NCI-H524 treated with DMSO at 0.1 percent for 48 hours (cell line): ENCODE results near the gene VPS37B.

Experiments used
- DNase-seq: peaks from one replicate; lab custom pipeline; 2025; lab: John Stamatoyannopoulos, UW

The VPS37B gene

DNA sequence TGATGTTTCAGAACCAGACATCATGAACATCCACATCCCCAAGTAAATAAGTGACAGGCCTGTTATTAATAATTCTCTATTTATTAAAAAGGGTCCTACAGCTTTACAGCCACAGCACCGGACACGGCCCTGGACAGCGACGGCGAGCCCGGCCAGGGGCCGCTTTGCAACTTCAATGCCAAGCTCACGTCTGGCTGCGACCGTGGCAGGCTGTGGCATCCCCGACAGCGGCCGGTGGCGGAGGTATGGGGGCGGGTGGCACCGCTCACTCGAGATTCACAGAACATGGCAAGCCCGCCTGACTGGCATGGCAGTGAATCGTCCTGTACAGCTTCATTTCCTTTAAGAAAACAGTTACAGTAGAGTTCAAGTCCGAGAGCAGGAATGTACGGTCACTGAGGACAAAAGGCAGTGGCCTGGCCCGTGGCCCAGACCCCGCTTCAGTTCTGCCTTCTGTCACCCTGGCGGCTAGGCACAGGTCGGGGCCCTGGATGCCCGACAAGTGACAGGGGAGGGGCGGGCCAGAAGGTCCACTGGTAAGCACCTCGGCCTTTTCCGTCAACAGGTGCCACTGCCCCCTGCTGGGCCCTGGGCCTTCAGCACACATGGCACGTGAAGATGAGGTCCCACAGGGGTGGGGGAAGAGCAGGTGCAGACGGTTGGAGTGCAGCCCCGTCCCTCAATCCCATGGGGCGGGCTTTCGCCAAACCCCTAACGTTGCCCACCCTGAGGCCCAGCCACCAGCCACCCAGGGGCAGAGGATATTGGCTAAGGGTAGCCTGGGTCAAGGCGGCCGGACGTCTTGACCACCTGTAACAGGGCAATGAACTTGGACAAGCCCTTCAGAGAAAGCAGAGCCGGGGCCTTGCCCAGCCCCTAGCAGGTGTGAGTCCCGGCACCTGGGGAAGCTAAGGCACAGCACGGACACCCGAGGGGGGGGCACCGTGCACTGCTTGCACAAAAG is 30.4 kb downstream of the VPS37B start:
- no peak for DNase-seq

DNA sequence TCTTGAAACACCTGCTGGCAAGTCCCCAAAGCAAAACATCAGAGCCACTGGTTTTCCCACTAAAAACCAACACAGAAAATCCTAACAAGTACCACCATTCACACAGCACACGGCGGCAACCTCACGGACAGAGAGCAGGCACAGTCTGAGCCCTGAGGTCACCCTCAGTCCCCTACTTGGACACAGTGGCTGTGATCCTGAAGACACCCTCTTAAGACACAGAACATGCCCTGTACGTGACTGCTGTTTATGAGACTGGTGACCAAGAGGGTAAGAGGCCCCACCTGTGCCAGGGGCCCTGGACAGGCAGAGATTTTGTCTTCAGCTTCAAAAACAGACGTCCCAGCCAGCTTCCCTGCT is 31.1 kb downstream of the VPS37B start:
- no peak for DNase-seq

DNA sequence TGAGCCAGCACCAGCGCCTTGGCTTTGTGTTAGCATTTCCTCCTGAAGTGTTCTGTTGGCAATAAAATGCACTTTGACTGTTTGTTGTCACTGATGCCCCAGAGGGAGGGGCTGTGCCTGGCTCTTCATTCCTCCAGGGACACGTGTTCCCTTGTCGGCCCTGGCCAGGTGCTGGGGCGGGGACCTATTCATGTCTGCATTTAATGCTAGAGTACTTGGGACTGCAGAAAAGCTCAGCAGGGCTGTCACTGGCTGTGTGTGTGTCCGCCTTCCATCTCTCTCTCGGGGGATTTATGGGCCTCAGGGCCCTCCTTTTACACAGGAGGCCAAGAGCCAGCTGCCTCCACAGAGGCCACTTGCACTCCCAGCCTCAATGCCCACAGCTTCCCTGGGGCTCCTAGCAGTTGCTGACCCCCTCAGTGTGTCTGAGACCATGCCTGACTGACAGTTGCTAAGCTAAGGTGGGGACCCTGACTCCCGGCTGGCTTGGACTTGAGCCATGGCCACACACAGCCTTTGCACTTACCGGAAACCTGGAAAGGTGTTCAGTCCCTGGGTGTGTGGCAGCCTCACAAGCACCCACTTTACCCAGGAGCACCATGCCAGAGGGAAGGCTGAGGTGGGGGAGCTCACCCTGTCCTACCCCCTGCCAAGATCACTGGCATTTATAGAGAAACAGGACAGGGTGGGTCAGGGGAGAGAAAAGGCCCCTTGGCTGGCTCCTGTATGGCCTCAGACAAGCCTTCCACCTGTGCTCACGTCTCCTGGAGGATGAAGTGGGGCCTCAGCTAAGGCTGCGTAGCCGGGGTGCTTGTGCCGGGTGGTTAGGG is 32.8 kb downstream of the VPS37B start:
- no peak for DNase-seq

DNA sequence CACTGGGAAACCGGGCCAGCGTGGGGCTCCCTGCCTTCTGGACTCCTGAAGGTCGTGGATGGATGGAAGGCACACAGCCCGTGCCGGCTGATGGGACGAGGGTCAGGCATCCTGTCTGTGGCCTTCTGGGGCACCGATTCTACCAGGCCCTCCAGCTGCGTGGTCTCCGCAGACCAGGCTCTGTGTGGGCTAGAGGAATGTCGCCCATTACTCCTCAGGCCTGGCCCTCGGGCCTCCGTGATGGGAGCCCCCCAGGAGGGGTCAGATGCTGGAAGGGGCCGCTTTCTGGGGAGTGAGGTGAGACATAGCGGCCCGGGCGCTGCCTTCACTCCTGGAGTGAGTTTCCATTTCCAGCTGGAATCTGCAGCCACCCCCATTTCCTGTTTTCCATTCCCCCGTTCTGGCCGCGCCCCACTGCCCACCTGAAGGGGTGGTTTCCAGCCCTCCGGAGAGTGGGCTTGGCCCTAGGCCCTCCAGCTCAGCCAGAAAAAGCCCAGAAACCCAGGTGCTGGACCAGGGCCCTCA is 33.8 kb downstream of the VPS37B start:
- DNase-seq: no peak

DNA sequence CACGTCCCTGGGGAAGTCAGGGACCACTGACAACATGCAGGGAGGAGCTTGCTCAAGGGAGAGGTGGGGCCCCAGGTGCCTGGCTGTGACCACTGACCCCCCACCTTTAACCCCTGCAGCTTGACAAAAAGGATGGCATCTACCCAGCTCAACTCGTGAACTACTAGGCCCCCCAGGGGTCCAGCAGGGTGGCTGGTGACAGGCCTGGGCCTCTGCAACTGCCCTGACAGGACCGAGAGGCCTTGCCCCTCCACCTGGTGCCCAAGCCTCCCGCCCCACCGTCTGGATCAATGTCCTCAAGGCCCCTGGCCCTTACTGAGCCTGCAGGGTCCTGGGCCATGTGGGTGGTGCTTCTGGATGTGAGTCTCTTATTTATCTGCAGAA is 34.3 kb downstream of the VPS37B start:
- DNase-seq: no peak

DNA sequence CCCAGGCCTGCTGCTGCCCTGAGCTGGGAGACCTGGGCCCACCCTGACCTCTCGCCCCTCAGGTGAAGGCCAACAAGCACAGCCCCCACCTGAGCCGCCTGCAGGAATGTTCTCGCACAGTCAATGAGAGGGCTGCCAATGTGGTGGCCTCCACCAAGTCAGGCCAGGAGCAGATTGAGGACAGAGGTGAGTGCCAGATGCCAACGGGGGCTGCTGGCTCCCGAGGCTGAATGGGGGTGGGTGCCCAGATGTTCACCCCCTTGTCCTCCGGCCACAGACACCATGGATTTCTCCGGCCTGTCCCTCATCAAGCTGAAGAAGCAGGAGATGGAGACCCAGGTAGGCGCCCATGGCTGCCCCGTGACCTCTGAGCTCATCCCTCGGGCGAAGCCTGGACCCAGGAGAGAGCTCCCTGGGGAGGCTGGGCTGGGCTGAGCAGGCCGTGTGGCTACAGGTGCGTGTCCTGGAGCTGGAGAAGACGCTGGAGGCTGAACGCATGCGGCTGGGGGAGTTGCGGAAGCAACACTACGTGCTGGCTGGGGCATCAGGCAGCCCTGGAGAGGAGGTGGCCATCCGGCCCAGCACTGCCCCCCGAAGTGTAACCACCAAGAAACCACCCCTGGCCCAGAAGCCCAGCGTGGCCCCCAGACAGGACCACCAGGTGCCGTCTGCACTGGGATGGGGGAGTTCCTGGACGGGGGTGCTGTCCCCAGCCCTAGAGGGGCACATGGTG is 34.9 kb downstream of the VPS37B start:
- no peak for DNase-seq

DNA sequence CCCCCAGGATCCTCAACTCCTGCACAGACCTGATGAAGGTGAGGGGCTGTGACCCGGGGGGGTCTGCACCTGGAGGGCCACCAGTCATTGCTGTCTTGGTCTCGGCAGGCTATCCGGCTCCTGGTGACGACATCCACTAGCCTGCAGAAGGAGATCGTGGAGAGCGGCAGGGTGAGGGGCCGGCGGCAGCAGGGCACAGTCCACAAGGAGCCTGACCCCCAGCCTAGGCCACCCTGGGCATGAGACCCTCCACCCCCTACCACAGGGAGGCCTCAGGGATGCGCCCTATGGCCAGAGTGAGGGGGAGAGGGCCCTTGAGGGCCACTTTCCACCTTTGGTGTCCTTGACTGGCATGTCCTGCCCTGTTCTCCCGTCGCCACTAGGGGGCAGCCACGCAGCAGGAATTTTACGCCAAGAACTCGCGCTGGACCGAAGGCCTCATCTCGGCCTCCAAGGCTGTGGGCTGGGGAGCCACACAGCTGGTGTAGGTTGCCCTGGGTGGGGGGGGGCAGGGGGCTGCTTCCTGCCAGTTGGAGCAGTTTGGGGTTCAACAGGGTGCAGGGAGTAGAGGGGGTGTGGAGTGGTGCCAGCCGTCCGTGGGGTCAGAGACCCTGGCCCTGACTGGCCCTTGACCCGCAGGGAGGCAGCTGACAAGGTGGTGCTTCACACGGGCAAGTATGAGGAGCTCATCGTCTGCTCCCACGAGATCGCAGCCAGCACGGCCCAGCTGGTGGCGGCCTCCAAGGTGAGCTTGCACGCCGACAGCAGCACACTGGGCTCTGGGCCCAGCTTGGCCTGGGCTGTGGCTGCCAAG is 35.7 kb downstream of the VPS37B start:
- DNase-seq: no peak

DNA sequence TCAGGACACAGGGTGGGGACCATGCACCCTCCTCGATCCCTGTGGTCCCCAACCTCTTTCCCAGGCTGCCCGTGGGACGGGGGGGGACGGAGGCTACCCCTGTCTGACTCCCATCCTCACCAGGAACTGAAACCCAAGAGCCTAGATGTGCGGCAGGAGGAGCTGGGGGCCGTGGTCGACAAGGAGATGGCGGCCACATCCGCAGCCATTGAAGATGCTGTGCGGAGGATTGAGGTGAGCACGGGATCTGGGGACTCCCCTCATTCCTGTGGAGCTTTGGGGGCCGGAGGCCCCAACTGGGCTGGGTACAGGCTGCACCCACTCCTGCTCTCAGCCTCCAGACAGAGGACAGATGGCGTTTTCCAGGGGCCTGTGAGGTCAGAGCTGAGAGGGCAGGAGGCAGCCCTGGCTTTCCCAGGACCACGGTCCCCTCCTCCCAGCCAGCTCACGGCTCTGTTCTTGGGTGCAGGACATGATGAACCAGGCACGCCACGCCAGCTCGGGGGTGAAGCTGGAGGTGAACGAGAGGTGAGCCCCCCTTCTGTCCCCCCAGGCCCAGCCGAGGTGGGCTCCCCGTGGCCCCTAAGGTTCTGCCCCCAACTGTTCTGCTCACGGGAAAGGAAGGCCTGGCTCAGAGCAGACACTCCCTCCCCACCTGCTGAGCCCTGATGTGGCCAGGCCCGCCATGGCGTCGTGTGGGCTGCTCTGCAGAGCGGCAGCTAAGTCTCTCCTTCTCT is 36.5 kb downstream of the VPS37B start:
- no peak for DNase-seq

DNA sequence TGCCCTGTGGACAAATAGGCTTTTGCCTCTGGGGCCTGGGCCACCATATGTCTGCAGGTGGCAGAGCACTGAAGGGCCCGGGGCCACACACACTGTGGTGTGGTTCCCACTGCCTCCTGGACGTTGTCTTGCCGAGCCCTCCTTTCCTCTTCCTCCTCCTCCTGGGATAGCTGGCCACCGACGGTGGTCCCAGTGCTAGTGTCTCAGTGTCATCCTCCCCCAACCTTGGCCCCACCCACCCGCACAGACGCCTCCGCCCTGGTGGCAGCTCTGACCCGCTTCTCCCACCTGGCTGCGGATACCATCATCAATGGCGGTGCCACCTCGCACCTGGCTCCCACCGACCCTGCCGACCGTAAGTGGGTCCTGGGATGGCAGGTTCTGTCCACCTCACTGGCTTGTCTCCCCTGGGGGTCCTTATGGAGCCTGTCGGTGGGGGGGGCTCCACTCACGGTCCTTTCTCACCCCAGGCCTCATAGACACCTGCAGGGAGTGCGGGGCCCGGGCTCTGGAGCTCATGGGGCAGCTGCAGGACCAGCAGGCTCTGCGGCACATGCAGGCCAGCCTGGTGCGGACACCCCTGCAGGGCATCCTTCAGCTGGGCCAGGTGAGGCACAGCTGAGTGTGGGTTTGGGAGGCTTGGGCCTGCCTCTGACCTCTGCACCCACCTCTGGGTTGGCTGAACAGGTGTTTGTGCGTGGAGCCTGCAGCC is 37.2 kb downstream of the VPS37B start:
- DNase-seq: no peak

DNA sequence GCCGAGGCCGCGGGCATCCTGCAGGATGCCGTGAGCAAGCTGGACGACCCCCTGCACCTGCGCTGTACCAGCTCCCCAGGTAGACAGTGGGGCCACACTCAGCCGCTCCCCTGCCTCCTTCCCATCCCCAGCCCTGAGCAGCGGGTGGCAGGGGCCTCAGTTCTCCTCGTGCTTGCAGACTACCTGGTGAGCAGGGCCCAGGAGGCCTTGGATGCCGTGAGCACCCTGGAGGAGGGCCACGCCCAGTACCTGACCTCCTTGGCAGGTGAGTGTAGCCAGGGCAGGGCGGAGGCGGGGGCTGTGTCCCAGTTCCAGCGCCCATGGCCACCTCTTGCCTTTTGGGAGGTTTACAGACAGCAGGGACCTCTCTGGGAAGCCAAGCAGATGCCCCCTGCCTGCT is 37.8 kb downstream of the VPS37B start:
- DNase-seq: no peak

DNA sequence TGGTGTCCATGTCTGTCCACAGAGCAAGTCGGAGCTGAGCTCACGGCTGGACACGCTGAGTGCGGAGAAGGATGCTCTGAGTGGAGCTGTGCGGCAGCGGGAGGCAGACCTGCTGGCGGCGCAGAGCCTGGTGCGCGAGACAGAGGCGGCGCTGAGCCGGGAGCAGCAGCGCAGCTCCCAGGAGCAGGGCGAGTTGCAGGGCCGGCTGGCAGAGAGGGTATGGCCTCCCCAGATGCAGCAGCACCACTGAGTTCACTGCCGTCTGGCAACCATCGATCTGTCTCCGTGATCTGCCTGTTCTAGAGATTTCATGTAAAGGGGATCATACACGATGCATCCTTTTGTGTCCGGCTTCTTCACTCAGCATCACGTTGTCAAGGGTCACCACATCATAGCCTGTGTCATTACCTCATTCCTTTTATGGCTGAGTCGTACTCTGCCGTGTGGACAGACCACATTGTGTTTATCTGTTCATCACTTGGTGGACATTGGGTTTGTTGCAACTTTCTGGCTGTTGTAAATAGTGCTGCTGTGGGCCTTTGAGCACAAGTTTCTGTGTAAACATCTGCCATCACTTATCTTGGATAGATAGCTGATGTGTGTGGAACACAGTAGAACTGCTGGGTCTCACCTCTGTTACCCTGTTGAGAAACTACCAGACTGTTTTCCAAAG is 38.8 kb downstream of the VPS37B start:
- DNase-seq: no peak

DNA sequence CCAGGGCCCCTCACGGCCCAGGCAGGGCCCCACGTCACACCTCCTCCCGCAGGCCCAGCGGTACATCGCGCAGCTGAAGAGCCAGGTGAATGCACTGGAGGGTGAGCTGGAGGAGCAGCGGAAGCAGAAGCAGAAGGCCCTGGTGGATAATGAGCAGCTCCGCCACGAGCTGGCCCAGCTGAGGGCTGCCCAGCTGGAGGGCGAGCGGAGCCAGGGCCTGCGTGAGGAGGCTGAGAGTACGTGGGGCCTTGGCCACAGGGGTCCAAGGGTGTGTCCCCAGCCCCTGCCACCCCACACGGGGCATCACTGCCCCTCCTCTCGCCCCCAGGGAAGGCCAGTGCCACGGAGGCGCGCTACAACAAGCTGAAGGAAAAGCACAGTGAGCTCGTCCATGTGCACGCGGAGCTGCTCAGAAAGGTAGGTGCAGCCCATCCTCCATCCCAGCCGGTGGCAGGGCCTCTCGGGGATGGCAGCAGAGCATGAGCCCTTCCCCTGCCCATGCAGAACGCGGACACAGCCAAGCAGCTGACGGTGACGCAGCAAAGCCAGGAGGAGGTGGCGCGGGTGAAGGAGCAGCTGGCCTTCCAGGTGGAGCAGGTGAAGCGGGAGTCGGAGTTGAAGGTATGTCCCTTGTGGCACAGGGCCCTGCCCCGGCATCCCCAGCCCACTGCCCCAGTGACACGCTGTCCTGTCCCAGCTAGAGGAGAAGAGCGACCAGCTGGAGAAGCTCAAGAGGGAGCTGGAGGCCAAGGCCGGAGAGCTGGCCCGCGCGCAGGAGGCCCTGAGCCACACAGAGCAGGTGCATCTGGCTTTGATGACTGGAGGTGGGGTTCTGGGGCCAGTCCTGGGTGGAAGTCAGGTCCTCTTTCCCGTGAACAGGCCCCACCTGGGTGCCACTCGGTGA is 39.7 kb downstream of the VPS37B start:
- no peak for DNase-seq

DNA sequence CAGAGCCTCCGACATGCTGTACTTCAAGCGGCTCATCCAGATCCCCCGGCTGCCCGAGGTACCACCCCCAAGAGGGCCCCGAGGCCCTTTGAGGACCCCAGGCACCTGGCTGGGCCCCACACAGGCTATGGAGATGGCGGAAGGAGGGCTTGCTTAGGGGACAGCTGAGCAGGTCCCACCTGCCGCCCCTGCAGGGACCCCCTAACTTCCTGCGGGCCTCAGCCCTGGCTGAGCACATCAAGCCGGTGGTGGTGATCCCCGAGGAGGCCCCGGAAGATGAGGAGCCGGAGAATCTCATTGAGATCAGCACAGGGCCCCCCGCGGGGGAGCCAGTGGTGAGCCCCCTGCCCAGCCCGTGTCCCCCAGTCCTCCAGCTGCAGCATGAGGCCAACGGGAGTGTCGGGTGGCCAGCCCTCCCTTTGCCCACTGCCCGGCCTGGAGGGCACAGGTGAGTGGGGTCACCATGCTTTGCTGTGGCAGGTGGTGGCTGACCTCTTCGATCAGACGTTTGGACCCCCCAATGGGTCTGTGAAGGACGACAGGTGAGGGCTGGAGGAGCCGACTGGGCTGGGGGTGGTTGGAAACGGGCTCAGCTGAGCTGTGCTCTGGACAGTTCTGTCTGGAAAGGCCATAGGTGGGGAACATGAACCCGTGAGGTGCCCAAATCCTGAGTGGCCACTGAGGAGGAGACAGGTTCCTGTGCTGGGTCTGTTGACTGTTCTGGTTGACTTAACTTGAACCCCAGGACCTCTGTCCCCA is 40.7 kb downstream of the VPS37B start:
- DNase-seq: no peak

DNA sequence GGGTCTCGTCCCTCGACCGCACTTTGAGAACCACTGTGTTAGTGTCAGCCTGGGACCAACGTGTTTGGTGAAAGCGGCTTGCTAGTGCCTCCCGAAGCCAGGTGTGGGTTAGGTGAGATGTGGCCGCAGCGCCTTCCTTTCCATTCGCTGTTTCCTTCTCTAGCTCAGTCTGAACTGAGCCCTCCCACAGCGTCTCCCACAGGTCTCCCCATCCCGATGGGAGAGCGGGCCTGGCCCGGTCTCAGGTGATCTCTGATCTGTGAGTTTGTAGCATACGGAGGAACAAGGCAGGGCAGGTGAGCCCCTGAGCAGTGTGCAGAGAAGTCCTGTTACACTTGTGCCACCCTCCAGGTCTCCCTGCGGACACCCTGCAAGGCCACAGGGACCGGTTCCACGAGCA is 41.4 kb downstream of the VPS37B start:
- no peak for DNase-seq

DNA sequence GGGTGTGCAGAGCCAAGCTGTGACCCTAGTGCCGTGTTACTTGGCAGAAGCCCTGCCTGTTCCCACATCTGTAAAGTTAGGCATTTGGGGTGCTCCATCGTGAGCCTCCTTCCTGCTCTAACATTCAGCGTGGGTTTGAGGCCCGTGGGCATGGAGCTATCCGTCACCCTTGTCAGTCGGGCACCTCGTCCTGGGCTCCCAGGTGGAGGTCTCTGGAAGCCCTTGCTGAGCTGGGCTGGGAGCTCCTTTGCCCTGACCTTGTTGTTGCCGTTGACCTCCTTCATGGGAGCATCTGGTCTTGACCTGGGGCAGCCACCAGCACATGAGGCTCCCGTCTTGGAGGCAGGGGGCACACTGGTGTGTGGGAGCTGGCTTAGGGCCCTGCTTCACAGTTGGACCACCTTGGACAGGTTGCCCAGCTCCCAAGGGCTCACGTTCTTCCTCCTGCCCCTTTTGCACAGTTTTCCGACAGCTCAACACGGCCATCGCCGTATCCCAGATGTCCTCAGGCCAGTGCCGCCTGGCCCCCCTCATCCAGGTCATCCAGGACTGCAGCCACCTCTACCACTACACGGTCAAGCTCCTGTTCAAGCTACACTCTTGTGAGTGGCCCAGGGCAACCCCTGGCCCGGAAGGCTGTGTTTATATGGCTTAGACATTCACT is 42.2 kb downstream of the VPS37B start:
- DNase-seq: no peak

DNA sequence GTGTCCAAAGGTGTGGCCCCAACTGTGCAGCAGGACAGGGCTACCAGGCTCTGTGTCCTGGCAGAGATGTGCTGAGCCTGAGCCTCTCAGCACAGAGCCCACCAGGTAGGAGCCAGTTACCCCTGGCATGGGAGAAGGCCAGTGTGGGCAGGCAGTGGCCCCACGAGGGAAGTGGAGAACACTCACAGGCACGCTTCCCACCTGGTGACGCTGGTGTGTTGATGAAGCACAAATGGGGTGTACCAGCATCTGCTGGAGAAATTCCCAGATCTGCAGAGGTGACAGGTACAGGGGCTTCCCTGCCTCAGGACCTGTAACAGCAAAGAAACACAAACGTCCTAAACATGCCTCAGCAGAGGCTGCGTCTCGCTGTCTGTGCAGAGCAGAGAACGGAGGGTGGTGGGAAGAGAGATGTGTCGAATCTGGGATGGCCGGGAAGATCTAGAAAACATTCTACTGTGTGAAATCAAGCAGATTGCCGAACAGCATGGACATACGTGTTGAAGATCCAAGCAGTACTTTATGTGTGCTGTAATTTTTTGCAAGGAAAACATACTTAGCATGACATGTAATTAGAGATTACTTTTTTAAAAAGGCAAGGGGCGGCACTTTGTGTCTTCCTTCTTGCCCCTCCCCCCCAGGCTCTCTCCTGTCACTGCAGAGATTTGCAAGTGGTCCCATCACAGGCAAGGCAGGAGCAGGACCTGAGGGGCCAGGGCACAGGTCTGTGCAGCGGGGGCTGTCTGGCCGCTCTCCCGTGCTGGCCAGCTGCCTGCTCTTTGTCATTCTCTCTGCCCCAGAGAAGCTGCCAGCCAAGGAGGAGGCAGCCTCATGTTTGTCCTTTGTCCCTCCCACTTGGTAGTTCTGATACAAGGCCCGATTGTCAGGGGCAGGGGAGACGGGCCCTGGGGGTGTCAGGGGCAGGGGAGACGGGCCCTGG is 43.3 kb downstream of the VPS37B start:
- no peak for DNase-seq
